ENCODE data around the gene FKRP.

Gene FKRP

DNA sequence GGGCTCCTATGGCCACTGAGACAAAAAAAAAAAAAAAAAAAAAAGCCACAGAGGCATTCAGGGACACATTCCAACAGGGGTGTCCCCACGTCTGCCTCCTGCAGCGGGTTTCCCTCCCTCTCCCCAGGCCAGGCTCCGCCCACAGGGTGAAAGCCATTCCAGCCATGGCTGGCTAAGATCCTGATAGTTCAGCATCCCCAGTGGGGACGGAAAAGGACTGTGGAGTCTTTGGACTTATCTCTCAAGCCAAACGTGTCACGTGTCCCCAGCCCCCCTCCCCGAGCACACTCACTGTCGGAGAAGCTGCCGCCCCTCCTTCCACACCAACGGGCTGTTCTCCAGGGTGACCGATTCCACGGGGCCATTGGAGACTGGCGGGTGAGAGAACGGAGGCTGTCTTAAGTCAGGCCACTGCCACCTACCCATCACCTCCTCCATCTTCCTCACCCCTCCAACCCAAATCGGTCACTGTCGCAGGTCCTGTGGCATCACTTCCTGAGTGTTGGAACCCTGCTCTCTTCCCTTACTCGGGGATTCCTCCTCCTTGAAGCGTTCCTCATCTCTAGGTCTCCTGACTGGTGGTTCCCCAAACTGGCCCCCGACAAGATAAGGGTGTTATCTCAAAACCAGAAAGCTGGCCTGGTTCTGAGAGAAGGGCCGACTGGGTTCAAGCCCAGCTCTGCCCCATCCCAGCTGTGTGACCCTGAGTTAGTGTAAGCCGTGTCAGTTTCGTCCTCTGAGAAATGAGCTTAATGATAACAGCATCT, 9.1 kb upstream of the FKRP start:
- TF ChIP-seq EZH2phosphoT487 (IDR thresholded peaks at IDR 0.05; ENCODE audit: borderline replicate concordance, low read length) = no peak
- TF ChIP-seq, protein P1, sequence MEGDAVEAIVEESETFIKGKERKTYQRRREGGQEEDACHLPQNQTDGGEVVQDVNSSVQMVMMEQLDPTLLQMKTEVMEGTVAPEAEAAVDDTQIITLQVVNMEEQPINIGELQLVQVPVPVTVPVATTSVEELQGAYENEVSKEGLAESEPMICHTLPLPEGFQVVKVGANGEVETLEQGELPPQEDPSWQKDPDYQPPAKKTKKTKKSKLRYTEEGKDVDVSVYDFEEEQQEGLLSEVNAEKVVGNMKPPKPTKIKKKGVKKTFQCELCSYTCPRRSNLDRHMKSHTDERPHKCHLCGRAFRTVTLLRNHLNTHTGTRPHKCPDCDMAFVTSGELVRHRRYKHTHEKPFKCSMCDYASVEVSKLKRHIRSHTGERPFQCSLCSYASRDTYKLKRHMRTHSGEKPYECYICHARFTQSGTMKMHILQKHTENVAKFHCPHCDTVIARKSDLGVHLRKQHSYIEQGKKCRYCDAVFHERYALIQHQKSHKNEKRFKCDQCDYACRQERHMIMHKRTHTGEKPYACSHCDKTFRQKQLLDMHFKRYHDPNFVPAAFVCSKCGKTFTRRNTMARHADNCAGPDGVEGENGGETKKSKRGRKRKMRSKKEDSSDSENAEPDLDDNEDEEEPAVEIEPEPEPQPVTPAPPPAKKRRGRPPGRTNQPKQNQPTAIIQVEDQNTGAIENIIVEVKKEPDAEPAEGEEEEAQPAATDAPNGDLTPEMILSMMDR (IDR thresholded peaks at IDR 0.05; ENCODE audit: low read depth, low read length, poor library complexity, severe bottlenecking) = no peak
- Histone ChIP-seq H4K20me1 (ENCODE audit: control insufficient read depth, insufficient read depth, low read depth, low read length) (peaks cover 6% of the 10 kb centered on the region; the same call in 1 of the 2 replicates), H3K27me3 (ENCODE audit: control insufficient read depth, low read length) (no peaks in the 10 kb centered on the region), H3K4me1 (ENCODE audit: control insufficient read depth, low read length) (no peaks in the 10 kb centered on the region), H3K9me2 (replicated peaks; ENCODE audit: control insufficient read depth, low read length) (no peaks in the 10 kb centered on the region), H3K4me2 (ENCODE audit: low read length) (no peak overlapping the region), H3K9me3 (ENCODE audit: control insufficient read depth, insufficient read depth, low read length) (no peaks in the 10 kb centered on the region), H3K36me3 (ENCODE audit: control insufficient read depth, low read length) (peaks cover 74% of the 10 kb centered on the region), H3K4me3 (ENCODE audit: low read length) (no peak overlapping the region), H3K27ac (ENCODE audit: low read depth, low read length) (no peak overlapping the region), H3K79me2 (ENCODE audit: control insufficient read depth, low read length) (peaks cover 70% of the 10 kb centered on the region), H3F3A (ENCODE audit: control insufficient read depth, insufficient read depth) (no peaks in the 10 kb centered on the region)

DNA sequence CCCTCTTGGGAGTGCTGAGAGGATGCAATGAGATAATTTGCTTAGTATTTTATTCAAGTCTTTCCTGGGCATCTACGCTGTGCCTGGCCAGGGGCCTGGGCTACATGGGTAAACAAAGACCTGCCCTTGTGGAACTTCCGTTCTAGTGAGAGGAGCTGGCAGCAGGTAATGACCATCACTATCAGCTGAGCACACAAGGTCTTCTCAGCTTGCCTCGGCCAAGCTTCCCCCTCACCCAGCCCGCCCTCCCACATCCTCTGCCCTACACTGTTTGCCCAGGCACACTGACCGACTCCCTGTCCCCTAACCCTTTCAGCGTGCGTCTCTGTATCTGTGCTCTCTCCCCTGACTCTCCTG, 8.6 kb upstream of the FKRP start:
- H3K79me2 ChIP-seq (ENCODE audit: control insufficient read depth, low read length) = peaks cover 73% of the 10 kb centered on the region
- no peak overlapping the region for H3K4me2 ChIP-seq (ENCODE audit: low read length)
- no peaks in the 10 kb centered on the region for H3K27me3 ChIP-seq (ENCODE audit: control insufficient read depth, low read length)
- H3K9me3 ChIP-seq (ENCODE audit: control insufficient read depth, insufficient read depth, low read length) = no peaks in the 10 kb centered on the region
- peaks cover 9% of the 10 kb centered on the region; the same call in 1 of the 2 replicates for H4K20me1 ChIP-seq (ENCODE audit: control insufficient read depth, insufficient read depth, low read depth, low read length)
- TF ChIP-seq, protein P1 (IDR thresholded peaks at IDR 0.05; ENCODE audit: low read depth, low read length, poor library complexity, severe bottlenecking) = no peak
- TF ChIP-seq EZH2phosphoT487 (IDR thresholded peaks at IDR 0.05; ENCODE audit: borderline replicate concordance, low read length) = no peak
- H3K4me1 ChIP-seq (ENCODE audit: control insufficient read depth, low read length) = no peaks in the 10 kb centered on the region
- H3K36me3 ChIP-seq (ENCODE audit: control insufficient read depth, low read length) = peaks cover 73% of the 10 kb centered on the region
- no peaks in the 10 kb centered on the region for H3F3A ChIP-seq (ENCODE audit: control insufficient read depth, insufficient read depth)
- no peaks in the 10 kb centered on the region for H3K9me2 ChIP-seq (replicated peaks; ENCODE audit: control insufficient read depth, low read length)
- H3K27ac ChIP-seq (ENCODE audit: low read depth, low read length) = no peak overlapping the region
- H3K4me3 ChIP-seq (ENCODE audit: low read length) = no peak overlapping the region

DNA sequence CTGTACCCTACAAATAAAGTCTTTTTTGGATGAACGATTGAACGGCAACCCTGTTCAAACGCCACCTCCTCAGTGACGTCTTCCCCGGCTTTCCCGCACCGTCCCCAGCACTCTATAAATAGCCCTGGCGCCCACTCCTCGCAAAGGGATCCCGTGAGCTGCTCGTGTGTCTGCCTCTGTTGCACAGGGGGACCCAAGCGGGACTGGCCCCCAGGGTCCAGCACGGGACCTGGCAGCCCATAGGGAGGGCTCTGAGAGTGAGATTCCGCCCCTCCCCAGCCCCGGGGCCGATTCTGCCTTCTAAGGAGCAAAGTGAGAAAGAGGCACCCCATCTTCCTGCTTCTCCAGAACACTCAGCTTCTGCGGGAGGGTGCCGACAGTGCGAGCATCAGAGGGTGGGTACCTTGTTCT, 8.1 kb upstream of the FKRP start:
- peaks cover 12% of the 10 kb centered on the region; the same call in 1 of the 2 replicates for H4K20me1 ChIP-seq (ENCODE audit: control insufficient read depth, insufficient read depth, low read depth, low read length)

More for the DNA sequence above, 8.1 kb upstream of the FKRP start:
- no peak overlapping the region for H3K4me2 ChIP-seq (ENCODE audit: low read length)
- no peaks in the 10 kb centered on the region for H3K9me3 ChIP-seq (ENCODE audit: control insufficient read depth, insufficient read depth, low read length)
- TF ChIP-seq EZH2phosphoT487 (IDR thresholded peaks at IDR 0.05; ENCODE audit: borderline replicate concordance, low read length) = no peak
- TF ChIP-seq, protein P1 (IDR thresholded peaks at IDR 0.05; ENCODE audit: low read depth, low read length, poor library complexity, severe bottlenecking) = no peak
- peaks cover 77% of the 10 kb centered on the region for H3K79me2 ChIP-seq (ENCODE audit: control insufficient read depth, low read length)
- H3F3A ChIP-seq (ENCODE audit: control insufficient read depth, insufficient read depth) = no peaks in the 10 kb centered on the region
- H3K9me2 ChIP-seq (replicated peaks; ENCODE audit: control insufficient read depth, low read length) = no peaks in the 10 kb centered on the region
- peaks cover 75% of the 10 kb centered on the region for H3K36me3 ChIP-seq (ENCODE audit: control insufficient read depth, low read length)
- H3K4me3 ChIP-seq (ENCODE audit: low read length) = no peak overlapping the region
- H3K27me3 ChIP-seq (ENCODE audit: control insufficient read depth, low read length) = no peaks in the 10 kb centered on the region
- H3K27ac ChIP-seq (ENCODE audit: low read depth, low read length) = no peak overlapping the region
- no peaks in the 10 kb centered on the region for H3K4me1 ChIP-seq (ENCODE audit: control insufficient read depth, low read length)
